ENCODE results near the gene NOTUM. TPM values are rescaled to one million over a fixed set of nuclear protein-coding genes. Genes with fewer than 3 reads are reported as not detected.

Gene NOTUM
- total and polyA plus RNA-seq, 9 of the 15 experiments (the other 6 are each of a cell fraction or from before 2014, with no cell fraction given): 0.03 to 14.0 (median 4.1) TPM

- TF ChIP-seq, protein P1, sequence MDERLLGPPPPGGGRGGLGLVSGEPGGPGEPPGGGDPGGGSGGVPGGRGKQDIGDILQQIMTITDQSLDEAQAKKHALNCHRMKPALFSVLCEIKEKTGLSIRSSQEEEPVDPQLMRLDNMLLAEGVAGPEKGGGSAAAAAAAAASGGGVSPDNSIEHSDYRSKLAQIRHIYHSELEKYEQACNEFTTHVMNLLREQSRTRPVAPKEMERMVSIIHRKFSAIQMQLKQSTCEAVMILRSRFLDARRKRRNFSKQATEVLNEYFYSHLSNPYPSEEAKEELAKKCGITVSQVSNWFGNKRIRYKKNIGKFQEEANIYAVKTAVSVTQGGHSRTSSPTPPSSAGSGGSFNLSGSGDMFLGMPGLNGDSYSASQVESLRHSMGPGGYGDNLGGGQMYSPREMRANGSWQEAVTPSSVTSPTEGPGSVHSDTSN (CRISPR knock-in tag; IDR thresholded peaks at IDR 0.05; ENCODE audit: low read depth): no peak
- TF ChIP-seq, protein P1 (tag; conservative IDR thresholded peaks at IDR 0.05; ENCODE audit: low read depth): no peak
- TF ChIP-seq MYC (IDR thresholded peaks at IDR 0.05; ENCODE audit: low read depth, low read length): peak; percentile 52; the same call in 1 of the 2 replicates
- TF ChIP-seq MYC (CRISPR knock-in tag; IDR thresholded peaks at IDR 0.05; ENCODE audit: borderline replicate concordance, low read depth): no peak
- peak; percentile 33; the same call in 1 of the 2 replicates for TF ChIP-seq RNF2 (IDR thresholded peaks at IDR 0.05)
- TF ChIP-seq GABPB2 (CRISPR knock-in tag; conservative IDR thresholded peaks at IDR 0.05): no peak
- no peak for TF ChIP-seq SAFB2 (IDR thresholded peaks at IDR 0.05; ENCODE audit: borderline replicate concordance, low read depth, low read length, severe bottlenecking)
- TF ChIP-seq, protein P2, sequence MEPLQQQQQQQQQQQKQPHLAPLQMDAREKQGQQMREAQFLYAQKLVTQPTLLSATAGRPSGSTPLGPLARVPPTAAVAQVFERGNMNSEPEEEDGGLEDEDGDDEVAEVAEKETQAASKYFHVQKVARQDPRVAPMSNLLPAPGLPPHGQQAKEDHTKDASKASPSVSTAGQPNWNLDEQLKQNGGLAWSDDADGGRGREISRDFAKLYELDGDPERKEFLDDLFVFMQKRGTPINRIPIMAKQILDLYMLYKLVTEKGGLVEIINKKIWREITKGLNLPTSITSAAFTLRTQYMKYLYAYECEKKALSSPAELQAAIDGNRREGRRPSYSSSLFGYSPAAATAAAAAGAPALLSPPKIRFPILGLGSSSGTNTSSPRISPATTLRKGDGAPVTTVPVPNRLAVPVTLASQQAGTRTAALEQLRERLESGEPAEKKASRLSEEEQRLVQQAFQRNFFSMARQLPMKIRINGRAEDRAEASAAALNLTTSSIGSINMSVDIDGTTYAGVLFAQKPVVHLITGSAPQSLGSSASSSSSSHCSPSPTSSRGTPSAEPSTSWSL (CRISPR knock-in tag; IDR thresholded peaks at IDR 0.05; ENCODE audit: borderline replicate concordance): no peak
- no peak for TF ChIP-seq GATAD2A (IDR thresholded peaks at IDR 0.05)
- no peak for TF ChIP-seq ATF2 (CRISPR knock-in tag; IDR thresholded peaks at IDR 0.05)
- no peak for TF ChIP-seq RCOR1 (IDR thresholded peaks at IDR 0.05; ENCODE audit: borderline replicate concordance in 1 of 2, low read depth in 2 of 2, low read length in 2 of 2)
- no peak for TF ChIP-seq IRF2 (CRISPR knock-in tag; IDR thresholded peaks at IDR 0.05)
- TF ChIP-seq PHB2 (IDR thresholded peaks at IDR 0.05; ENCODE audit: low read depth): no peak
- no peak for TF ChIP-seq ZNF41 (CRISPR knock-in tag; conservative IDR thresholded peaks at IDR 0.05)
- no peak for TF ChIP-seq ZNF316 (IDR thresholded peaks at IDR 0.05)
- no peak for TF ChIP-seq HMG20B (CRISPR knock-in tag; IDR thresholded peaks at IDR 0.05)
- no peak for TF ChIP-seq SREBF1 (IDR thresholded peaks at IDR 0.05; ENCODE audit: borderline replicate concordance, low read depth, low read length)
- TF ChIP-seq ZZZ3 (IDR thresholded peaks at IDR 0.05): no peak
- no peak for TF ChIP-seq MBD2 (IDR thresholded peaks at IDR 0.05; ENCODE audit: borderline replicate concordance, low read depth)
- TF ChIP-seq, protein P3, sequence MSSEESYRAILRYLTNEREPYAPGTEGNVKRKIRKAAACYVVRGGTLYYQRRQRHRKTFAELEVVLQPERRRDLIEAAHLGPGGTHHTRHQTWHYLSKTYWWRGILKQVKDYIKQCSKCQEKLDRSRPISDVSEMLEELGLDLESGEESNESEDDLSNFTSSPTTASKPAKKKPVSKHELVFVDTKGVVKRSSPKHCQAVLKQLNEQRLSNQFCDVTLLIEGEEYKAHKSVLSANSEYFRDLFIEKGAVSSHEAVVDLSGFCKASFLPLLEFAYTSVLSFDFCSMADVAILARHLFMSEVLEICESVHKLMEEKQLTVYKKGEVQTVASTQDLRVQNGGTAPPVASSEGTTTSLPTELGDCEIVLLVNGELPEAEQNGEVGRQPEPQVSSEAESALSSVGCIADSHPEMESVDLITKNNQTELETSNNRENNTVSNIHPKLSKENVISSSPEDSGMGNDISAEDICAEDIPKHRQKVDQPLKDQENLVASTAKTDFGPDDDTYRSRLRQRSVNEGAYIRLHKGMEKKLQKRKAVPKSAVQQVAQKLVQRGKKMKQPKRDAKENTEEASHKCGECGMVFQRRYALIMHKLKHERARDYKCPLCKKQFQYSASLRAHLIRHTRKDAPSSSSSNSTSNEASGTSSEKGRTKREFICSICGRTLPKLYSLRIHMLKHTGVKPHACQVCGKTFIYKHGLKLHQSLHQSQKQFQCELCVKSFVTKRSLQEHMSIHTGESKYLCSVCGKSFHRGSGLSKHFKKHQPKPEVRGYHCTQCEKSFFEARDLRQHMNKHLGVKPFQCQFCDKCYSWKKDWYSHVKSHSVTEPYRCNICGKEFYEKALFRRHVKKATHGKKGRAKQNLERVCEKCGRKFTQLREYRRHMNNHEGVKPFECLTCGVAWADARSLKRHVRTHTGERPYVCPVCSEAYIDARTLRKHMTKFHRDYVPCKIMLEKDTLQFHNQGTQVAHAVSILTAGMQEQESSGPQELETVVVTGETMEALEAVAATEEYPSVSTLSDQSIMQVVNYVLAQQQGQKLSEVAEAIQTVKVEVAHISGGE (CRISPR knock-in tag; IDR thresholded peaks at IDR 0.05): no peak
Observed at GRCh38 chr17:81922566-81923301, 38.3 kb downstream of the NOTUM start (continued).
